NCI-H1930 (cell line): ENCODE data around the gene REEP3.
"Not testable (repeated sequence)": the region's sequence is repeated elsewhere in the genome, so short reads cannot be mapped to it uniquely, and the experiment has no call there.

ENCODE experiments used
- DNase-seq, 2 experiments: peaks; one replicate each; lab custom pipeline; 2025; lab: John Stamatoyannopoulos, UW

The REEP3 gene

DNA sequence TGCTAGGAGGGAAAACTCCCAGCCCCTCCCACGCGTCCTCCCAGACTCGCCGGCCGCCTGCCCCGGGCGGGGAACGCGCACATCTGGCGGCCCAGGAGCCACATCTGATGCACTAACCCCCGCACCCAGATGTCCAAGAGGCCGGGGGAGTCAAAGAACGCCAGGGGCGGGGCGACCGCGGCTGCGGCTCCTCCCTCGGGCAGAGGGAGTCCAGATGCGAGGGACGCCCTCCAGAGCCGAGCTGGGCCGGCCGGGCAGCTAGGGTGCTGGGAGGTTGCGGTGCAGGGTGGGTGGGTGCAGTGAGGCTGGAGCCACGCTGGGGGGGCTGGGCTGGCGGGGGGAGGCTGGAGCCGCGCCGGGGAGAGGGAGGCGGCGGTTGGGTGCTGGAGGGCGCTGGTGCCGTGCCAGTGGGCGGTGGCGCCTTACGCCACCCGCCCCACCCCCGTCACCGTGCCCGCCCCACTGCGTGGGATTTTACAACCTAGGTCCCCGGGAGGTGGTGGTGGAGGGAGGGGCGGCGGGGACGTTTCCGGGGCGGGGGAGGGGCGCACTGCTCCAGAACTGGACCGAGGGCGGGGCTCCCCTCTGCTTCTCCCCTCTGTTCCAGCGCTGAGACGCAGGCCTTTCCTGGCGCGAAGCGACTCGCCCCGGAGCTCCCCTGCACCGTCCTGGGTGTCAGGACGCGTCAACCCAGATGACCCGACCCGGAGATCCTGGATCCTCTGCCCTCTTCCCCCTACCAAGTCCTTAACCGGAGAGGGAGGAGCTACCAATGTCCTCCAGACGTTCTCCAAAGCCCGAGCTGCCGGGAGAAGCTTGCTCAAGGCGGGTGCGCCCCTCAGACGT lies 109.1 kb downstream of the REEP3 start:
- peak; percentile 25 to 59 for DNase-seq

DNA sequence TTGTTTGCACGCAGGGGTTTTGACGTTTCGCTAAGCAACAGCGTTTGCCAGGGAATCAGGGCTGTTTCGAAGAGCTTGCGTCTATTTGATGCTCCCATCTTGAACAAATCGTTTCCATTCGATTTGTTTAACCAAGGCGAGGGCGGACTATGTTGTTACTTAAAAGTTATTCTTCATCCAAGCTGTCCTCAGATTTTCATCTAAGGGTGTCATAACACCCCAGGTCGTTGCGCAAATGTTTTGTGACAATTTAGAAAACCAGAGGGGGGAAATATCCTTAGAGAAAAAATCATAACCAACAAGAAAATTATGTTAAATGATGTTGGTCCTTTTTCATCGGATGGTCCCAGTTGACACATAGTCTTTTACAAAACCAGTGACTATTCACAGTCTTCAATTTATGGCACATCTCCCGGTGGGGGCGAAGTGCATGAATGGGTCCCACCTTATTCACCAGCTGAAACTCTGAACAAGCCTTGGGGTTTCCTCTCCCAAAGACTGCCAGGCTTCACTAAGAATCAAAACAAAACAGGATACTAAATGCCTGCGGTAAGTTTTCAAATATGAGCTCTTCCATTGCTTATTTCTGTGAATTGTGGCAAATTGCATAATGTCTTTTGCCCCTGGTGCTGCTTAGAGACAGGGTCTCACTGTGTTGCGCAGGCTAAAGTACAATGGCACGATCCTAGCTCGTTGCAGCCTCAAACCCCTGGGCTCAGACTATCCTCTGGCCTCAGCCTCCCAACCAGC lies 109.9 kb downstream of the REEP3 start:
- DNase-seq: no peak

DNA sequence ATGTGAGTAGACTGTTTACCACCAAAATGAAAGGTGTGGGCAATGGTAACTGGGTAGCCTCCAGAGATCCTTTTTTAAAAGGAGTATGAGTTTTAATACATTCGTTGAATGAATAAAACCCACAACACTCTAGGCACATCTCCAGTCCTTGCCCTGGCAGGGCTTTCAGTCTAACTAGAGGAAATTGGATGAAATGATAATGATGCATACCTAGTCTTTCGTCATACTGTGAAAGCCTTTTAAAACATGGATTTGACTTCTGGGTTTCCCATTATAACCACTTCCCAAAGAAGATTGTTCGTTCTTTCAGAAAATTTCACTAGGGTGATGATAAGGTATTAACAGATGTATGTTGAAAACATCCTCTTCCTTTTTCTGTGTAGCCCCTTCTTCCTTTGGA lies 110.8 kb downstream of the REEP3 start:
- DNase-seq: no peak

DNA sequence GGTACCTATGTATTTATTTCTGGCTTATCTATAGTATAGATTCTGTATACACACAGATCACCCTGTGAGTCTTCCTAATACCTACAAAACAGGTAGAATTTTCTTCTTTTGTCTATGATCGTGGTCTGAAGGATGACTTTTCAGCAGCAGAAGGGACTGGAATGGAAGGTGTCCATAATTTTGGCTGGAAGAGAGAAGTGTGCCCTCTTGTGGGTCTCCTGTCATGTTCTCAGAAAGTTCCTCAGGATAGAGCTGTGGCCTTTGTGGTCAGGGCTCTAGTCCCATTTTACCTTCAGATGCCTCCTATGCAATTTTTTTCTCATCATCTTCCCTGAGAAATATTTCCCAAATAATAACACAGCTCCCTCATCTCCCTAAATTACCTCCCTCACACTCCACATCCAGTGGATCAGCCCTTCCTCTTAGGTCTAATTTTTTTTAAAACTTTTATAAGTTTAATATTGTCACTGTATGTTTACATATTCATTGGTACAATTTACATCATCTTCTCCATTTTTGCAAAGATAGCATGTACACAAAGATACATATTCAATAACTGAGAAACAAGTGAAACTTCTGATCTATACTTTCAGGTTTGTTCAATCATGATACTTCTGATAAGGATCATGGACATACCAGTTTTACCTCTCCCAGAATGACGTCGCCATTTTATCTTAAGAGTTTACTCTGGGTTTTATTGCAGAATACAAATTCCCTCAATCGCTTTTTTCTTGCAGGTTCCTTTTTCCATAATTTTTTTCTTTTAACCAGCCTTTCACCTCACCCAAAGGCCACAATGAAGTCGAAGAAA lies 112.7 kb downstream of the REEP3 start:
- DNase-seq: peak in 1 of 2 experiments; percentile 5

- DNase-seq: no peak
These were observed 113.4 kb downstream of the REEP3 start for GRCh38 chr10:63634488-63635065.

- no peak for DNase-seq
These were observed 115.6 kb downstream of the REEP3 start for GRCh38 chr10:63636812-63637211.

GRCh38 chr10:63637901-63638327 lies 116.7 kb downstream of the REEP3 start:
- no peak for DNase-seq

DNA sequence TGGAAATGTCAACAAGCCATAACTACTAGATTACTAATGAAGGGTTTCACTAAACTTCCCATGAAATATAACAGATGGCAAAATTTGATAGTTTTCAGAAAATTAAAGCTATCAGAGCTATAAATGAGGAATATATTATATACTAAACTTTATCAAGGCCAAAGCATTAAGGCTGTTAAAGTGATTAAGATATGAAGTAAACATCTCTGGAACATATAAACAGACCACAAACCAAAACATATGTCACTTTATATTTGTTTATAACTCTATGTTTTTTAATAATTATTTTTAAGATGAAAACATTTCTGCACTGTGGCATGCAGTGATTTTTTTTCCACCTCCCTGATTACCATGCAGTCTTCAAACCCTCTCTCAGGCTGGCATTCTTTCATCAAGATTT lies 120.2 kb downstream of the REEP3 start:
- DNase-seq: no peak

DNA sequence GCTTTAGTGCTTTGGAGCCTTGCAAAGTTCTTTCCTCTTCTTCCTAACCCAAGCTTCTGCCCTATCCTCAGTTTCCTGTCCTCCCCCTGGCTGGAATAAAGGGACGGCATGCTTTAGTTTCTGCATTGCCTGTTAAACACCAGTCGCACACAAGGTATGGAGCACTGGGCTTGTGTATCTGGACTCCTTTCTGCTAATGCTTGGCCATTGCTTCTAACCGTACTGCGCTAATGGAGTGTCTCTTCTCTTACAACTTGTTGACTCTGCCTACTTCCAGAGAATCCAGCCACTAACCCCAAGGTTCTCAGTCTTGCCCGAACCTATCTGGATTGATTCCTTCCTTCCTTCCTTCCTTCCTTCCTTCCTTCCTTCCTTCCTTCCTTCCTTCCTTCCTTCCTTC lies 120.6 kb downstream of the REEP3 start:
- no peak for DNase-seq

- no peak for DNase-seq
These were observed 121.6 kb downstream of the REEP3 start for GRCh38 chr10:63642808-63643207.

DNA sequence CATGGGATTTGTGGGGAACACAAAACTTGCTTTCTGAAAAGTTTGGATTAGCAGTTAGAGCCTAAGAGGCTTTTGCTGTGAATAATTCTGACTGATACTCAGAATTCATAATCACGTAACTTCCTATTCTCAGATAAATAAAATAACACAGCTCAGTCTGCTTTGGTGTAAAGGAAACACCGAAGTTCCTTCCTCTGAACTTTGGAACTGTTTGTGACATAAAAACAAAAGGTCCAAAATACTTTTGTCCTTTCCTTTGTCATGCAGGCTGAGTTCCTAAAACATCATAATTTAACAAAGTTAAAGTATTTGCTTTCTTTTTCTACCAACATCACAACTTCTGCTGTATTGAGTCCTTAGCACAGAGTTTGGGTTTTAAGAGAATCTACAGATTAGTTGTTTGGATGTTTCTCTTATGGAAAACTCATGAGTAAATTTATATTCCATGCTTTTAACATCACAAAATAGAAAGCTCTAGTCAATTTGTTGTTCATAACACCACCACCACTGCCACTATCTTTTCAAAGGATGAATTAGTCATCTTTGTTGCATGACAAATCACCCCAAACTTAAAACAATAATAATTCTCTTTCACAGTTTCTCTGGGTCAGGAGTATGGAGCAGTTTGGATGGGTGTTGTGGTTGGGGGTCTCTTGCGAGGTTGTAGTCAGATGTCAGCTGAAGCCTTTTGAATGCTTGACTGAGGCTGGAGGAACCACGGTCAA lies 123.4 kb downstream of the REEP3 start:
- DNase-seq: no peak

GRCh38 chr10:63645195-63645594 lies 124.0 kb downstream of the REEP3 start:
- no peak for DNase-seq

DNA sequence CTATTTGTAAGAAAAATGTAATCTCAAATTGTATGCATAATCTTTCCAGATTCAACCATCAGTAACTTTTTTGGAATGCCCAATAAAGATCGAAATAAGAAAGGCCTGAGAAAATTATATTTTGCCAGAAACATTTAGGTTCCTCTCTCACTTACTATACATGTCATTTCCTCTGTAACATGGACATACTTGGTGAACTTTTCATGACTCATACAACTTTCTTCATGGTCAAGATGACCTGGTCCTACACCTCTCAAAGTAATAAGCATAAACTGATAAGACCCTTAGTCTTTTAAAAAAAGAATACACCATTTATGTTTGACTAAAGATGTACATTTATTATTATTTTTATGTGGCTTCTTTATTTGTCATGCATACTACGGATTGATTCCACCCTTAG lies 125.3 kb downstream of the REEP3 start:
- DNase-seq: no peak

- DNase-seq: no peak
These were observed 130.7 kb downstream of the REEP3 start for GRCh38 chr10:63651864-63652263.

GRCh38 chr10:63653747-63654146 lies 132.5 kb downstream of the REEP3 start:
- no peak for DNase-seq

DNA sequence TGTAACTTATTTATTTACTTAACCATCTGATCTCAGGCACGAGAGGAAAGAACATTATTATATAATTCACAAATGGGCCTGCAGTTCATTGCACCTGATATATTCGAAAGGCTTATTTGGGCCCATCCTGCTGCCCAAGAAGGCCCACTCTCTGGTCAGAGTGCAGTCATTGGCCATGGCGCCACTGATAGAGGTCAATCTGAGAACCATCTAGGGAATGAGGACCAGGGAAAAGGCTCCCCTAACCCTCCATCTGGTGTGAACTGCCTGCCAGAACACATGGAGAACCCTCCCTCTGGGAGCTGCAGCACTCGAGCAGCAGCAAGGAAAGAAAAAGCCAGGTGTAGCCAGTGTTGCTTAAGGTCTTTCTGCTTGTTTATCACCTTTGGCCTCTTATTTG lies 136.6 kb downstream of the REEP3 start:
- no peak for DNase-seq

GRCh38 chr10:63660941-63661340 lies 139.7 kb downstream of the REEP3 start:
- DNase-seq: not testable (repeated sequence)

GRCh38 chr10:63661347-63661746 lies 140.1 kb downstream of the REEP3 start:
- DNase-seq: no peak

DNA sequence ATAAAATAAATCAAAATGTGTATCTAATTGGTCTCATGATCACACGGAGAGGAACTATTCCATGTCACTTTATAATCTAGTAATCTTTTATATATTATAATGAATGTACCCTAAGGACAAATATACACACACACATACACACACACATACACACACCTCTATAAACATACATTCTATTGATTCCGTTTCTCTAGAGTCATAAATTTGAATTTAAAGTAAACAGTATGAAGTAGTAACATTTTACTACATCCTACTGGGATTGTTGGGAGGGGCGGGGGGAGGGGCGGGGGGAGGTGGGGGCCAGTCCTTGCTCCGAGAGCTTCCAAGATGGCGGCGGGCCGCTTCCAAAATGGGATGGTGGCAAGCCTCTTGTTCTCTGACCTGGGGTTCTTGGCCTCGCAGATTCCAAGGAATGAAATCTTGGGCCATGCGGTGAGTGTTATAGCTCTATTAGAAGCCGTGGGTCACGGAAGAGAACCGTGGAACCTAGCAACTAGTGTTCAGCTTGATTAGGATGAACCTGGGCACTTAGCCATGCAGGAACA lies 143.2 kb downstream of the REEP3 start:
- DNase-seq: peak in 1 of 2 experiments; percentile 31

DNA sequence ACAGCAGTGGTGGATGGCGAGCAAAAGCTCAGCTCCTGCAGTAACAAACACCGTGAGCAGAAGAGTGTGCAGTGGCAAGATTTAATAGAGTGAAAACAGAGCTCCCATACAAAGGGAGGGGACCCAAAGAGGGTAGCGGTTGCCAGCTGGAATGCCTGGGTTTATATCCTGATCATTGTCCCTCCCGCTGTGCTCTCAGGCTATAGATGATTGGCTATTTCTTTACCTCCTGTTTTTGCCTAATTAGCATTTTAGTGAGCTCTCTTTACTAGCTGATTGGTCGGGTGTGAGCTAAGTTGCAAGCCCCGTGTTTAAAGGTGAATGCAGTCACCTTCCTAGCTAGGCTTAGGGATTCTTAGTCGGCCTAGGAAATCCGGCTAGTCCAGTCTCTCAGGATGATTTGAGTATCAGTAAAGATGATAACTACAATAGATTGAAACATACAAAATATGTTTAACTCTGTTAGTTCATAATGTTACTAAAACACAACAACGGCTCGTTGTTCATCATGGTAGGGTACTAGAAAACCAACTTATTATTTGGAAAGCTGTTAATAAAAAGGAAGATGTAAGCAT lies 143.9 kb downstream of the REEP3 start:
- not testable (repeated sequence) for DNase-seq

- DNase-seq: no peak
These were observed 144.5 kb downstream of the REEP3 start for GRCh38 chr10:63665670-63666134.
